ENCODE measurements around the gene AVEN.
"Not testable (repeated sequence)": the region's sequence is repeated elsewhere in the genome, so short reads cannot be mapped to it uniquely, and the experiment has no call there.

The AVEN gene

DNA sequence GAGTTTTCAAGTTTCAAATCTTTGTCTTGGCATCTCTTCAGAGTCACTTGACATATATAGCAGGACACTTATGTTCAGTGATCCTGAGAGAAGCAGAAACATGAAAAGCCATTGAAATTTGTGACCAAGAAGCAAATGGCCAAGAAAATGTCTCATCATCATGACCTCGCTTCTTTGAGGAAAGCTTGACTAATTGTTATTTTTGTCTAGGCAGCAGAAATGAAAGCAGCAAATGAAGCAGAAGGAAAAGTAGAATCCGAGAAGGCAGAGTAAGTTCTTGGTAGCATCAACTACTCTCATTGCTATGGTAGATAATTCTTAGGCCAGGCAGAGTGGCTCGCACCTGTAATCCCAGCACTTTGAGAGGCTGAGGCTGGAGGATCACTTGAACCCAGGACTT is 198.4 kb downstream of the AVEN start:
- DNase-seq = no peak

GRCh38 chr15:33839540-33839939 is 199.5 kb downstream of the AVEN start:
- DNase-seq = no peak

GRCh38 chr15:33837294-33837693 is 201.7 kb downstream of the AVEN start:
- DNase-seq = no peak

- DNase-seq = no peak
Measured at GRCh38 chr15:33834892-33835743, 203.9 kb downstream of the AVEN start.

DNA sequence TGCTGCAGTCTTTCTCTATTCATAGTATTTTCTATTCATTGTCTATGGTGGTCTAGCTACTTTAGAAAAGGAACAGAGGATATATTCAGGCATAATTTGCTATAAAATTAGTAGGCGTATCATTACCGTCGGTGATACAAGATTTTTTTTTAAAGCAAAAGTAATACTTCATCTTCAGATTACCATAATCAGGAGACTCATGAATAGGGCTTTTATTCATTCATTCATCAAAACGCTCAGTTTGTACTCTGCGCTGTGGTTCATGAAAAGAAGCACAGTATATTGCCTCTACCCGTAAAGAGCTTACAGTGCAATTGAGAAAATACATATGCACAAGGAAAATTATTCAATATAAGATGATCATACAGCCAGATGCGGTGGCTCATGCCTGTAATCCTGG is 207.4 kb downstream of the AVEN start:
- DNase-seq = no peak

- DNase-seq = no peak
Measured at GRCh38 chr15:33830351-33830750, 208.7 kb downstream of the AVEN start.

GRCh38 chr15:33826201-33826600 is 212.8 kb downstream of the AVEN start:
- DNase-seq = no peak

DNA sequence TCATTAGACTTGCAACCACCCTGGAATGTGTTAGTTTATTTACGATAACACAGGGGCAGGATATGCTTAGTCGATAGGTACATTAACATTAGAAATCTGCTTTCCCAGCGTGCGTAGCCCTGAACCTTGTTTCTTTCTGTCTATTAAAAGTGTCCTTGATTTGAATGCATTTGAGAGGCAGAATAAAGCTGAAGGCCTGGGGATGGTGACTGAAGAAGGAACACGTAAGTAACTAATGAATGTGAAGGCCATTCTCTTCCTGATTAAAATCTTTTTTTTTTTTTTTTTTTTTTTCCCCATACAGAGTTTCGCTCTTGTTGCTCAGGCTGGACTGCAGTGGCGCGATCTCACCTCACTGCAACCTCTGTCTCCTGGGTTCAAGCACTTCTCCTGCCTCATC is 213.6 kb downstream of the AVEN start:
- DNase-seq = no peak

DNA sequence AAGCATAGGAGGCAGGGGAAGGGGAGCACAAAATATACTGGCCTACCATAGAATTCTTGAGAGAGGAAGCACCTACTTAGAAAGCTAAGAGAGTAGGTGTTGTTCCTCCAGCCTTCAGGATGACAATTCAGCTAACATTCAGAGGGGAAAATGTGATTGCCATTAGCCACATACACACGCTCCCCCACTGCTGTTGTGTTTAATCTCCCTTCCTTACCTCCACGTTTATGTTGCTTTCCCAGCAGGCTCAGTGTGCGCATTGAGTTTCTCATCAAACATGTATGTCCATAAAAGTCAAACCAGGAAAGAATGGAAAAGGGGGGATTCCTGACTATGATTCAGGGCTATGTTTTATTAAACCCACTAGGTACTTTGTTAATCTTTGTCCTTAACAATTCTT is 215.9 kb downstream of the AVEN start:
- peak; percentile 28 for DNase-seq

- no peak for DNase-seq
Measured at GRCh38 chr15:33822479-33822878, 216.5 kb downstream of the AVEN start.

DNA sequence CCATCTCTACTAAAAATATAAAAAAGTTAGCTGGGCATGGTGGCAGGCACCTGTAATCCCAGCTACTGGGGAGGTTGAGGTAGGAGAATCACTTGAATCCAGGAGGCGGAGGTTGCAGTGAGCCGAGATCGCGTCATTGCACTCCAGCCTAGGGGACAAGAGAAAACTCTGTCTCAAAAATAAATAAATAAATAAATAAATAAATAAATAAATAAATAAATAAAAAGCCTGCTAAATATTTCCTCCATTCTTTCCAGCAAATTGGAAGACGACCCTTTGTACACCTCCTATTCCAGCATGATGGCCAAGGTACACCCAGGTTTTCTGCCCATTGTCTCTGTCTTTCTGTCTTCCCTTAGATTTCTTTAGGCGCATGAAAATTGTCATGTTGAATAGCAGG is 219.5 kb downstream of the AVEN start:
- not testable (repeated sequence) for DNase-seq
